OCI-M1 (cell line): ENCODE results near the gene SLC6A1.

Experiments used
- DNase-seq: peaks from one replicate; lab custom pipeline; 2025; lab: John Stamatoyannopoulos, UW

The SLC6A1 gene

GRCh38 chr3:11019116-11019819 is 26.7 kb downstream of the SLC6A1 start:
- no peak for DNase-seq

- no peak for DNase-seq
Measured at GRCh38 chr3:11020764-11021163, 28.2 kb downstream of the SLC6A1 start.

- DNase-seq = no peak
Measured at GRCh38 chr3:11021611-11022011, 29.1 kb downstream of the SLC6A1 start.

- DNase-seq = no peak
Measured at GRCh38 chr3:11022115-11022514, 29.6 kb downstream of the SLC6A1 start.

- DNase-seq = no peak
Measured at GRCh38 chr3:11024181-11024580, 31.6 kb downstream of the SLC6A1 start.

- DNase-seq = no peak
Measured at GRCh38 chr3:11029948-11030347, 37.4 kb downstream of the SLC6A1 start.

GRCh38 chr3:11033871-11034270 is 41.3 kb downstream of the SLC6A1 start:
- no peak for DNase-seq

GRCh38 chr3:11034309-11034985 is 41.9 kb downstream of the SLC6A1 start:
- DNase-seq = no peak

- no peak for DNase-seq
Measured at GRCh38 chr3:11035757-11036505, 43.4 kb downstream of the SLC6A1 start.

GRCh38 chr3:11037241-11037873 is 44.8 kb downstream of the SLC6A1 start:
- DNase-seq = no peak

- no peak for DNase-seq
Measured at GRCh38 chr3:11037976-11038375, 45.4 kb downstream of the SLC6A1 start.

- DNase-seq = no peak
Measured at GRCh38 chr3:11045536-11045935, 53.0 kb downstream of the SLC6A1 start.

- DNase-seq = no peak
Measured at GRCh38 chr3:11047500-11047899, 55.0 kb downstream of the SLC6A1 start.

- no peak for DNase-seq
Measured at GRCh38 chr3:11050666-11051323, 58.2 kb downstream of the SLC6A1 start.

- DNase-seq = no peak
Measured at GRCh38 chr3:11053926-11054503, 61.5 kb downstream of the SLC6A1 start.

- no peak for DNase-seq
Measured at GRCh38 chr3:11054739-11055438, 62.3 kb downstream of the SLC6A1 start.

- DNase-seq = no peak
Measured at GRCh38 chr3:11055496-11055895, 62.9 kb downstream of the SLC6A1 start.

- no peak for DNase-seq
Measured at GRCh38 chr3:11056531-11057050, 64.0 kb downstream of the SLC6A1 start.

GRCh38 chr3:11057655-11058054 is 65.1 kb downstream of the SLC6A1 start:
- DNase-seq = no peak

GRCh38 chr3:11059090-11059798 is 66.7 kb downstream of the SLC6A1 start:
- DNase-seq = peak; percentile 80
